GM18873 (cell line): Measurements from ENCODE around the gene SLC1A4.

ENCODE experiments used
- ATAC-seq: cut with Tn5 transposase; IDR thresholded peaks from one replicate; pipeline ENCODE4 v1.9.1; 2021; ENCODE audit warnings: mild to moderate bottlenecking, moderate library complexity, moderate number of reproducible peaks; ENCODE audit not compliant: unreplicated experiment, low FRiP score

SLC1A4 gene

DNA sequence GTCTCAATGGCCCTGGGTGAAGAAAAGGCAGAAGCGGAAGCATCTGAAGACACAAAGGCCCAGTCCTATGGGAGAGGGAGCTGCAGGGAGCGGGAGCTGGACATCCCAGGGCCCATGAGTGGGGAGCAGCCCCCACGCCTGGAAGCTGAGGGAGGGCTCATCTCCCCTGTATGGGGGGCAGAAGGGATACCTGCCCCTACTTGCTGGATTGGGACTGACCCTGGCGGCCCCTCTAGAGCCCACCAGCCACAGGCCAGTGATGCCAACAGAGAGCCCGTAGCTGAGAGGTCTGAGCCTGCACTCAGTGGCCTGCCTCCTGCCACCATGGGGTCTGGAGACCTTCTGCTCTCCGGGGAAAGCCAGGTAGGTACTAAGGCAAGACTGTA is 80.2 kb downstream of the SLC1A4 start:
- no peak for ATAC-seq

DNA sequence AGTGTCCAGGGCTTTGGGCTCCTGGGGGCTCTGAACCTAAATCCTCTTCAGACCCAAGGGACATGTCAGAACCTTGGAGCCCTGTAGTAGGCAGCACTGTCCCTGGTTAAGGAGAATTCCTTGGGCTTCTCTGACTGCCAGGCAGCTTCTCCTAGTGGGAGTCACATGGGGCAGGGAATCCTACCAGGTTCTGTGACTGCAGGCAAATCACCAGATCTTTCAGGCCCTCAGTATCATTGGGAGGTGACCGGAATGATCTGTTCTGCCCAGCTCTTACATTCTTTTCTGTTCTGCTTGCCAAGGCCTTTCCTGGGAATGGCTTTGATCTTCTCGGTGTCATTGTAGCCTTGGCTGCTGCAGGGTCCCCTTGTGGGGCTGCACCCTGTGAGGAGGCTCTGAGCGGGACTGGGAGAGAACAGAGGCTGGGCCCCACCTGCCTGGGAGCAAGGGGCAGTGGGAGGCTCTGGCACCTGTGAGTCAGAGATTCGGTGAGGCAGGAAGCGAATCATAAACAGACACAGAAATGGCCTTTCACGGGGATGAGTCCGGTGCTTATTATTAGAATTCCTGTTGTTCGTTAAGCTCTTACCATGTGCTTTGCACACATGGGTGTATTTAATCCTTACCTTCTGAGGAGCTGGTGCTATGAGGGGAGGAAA is 81.1 kb downstream of the SLC1A4 start:
- no peak for ATAC-seq

DNA sequence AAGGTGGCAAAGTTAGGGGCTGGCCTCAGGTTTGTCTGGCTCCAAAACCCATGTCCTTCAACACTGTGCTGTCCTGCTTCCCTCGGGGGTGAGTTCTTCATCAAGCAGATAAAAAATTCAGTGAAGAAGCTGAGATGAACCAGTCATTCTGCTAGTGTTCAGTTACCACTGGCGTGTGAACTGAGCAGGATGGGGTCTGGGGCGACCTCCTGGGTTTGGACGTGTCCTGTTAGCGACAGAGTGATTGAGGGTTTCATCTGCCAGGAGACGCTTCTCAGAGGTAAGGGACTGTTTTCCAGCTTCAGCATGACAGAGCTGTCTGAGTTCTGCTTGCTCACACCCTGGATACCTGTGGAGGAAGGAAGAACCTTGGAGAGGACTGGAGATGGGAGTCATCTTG is 81.7 kb downstream of the SLC1A4 start:
- ATAC-seq = no peak

DNA sequence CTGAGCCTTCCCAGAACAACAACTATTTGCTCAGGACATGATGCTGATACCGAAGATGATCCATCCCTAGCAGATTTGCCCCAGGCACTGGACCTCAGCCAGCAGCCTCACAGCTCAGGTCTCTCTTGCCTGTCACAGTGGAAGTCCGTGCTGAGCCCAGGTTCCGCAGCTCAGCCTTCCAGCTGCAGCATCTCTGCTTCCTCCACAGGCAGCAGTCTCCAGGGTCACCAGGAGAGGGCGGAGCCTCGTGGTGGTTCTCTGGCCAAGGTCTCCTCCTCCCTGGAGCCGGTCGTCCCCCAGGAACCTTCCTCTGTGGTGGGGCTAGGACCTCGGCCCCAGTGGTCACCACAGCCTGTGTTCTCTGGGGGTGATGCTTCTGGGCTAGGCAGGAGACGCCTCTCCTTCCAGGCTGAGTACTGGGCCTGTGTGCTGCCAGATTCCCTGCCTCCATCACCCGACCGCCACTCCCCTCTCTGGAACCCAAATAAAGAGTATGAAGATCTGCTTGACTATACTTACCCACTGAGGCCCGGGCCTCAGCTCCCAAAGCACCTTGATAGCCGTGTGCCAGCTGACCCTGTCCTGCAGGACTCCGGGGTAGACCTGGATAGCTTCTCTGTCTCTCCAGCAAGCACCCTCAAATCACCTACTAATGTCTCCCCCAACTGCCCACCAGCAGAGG is 82.4 kb downstream of the SLC1A4 start:
- no peak for ATAC-seq

DNA sequence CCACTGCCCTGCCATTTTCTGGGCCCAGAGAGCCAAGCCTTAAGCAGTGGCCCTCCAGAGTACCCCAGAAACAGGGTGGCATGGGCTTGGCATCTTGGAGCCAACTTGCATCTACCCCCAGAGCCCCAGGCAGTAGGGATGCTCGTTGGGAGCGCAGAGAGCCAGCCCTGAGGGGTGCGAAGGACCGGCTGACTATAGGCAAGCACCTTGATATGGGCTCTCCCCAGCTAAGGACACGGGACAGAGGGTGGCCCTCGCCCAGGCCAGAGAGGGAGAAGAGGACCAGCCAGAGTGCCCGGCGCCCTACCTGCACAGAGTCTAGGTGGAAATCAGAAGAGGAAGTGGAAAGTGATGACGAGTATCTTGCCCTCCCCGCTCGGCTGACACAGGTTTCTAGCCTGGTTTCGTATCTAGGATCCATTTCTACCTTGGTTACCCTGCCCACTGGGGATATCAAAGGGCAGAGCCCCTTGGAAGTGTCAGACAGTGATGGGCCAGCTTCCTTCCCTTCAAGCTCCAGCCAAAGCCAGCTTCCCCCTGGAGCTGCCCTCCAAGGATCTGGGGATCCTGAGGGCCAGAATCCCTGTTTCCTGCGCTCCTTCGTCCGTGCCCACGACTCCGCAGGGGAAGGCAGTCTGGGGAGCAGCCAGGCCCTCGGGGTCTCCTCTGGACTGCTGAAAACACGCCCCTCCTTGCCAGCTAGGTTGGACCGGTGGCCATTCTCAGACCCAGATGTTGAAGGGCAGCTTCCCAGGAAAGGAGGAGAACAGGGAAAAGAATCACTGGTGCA is 83.2 kb downstream of the SLC1A4 start:
- ATAC-seq = no peak
